HepG2 (cell line): ENCODE data around the gene SRSF3. TPM values are rescaled to one million over a fixed set of nuclear protein-coding genes. Genes with fewer than 3 reads are reported as not detected.

Source experiments
- HOXA7 ChIP-seq: sonication (generic); formaldehyde crosslinking; IDR thresholded peaks from 2 replicates; pipeline ENCODE4 v1.8.1; 2022; ENCODE audit warnings: mild to moderate bottlenecking, missing genetic modification reagents, moderate library complexity
- KDM6A ChIP-seq: IDR thresholded peaks from 2 replicates; pipeline ENCODE4 v1.6.1; 2016; ENCODE audit warnings: low read depth
- KIAA2018 ChIP-seq: sonication (generic); formaldehyde crosslinking; IDR thresholded peaks from 2 replicates; pipeline ENCODE4 v1.5.0; 2020; ENCODE audit warnings: mild to moderate bottlenecking, missing genetic modification reagents, borderline replicate concordance
- TRIM24 ChIP-seq: sonication (generic); formaldehyde crosslinking; IDR thresholded peaks from 2 replicates; pipeline ENCODE4 v1.8.0; 2022; ENCODE audit warnings: mild to moderate bottlenecking, missing genetic modification reagents
- ZNF441 ChIP-seq: sonication (generic); formaldehyde crosslinking; IDR thresholded peaks from 2 replicates; pipeline ENCODE4 v1.7.0; 2021; ENCODE audit warnings: missing genetic modification reagents, borderline replicate concordance
- polyA plus RNA-seq, 8 experiments: library from polyadenylated mRNA; depleted of rRNA in 3 of 8; stranded (reverse) in 7 of 8; unstranded in 1 of 8; fragments of >200 nt; fragmentation: Illumina TruSeq in 4 of 8; extraction: Trizol in 4 of 8; gene quantifications; 2 replicates each; pipeline versions ENCODE4 v1.2.1 to v1.2.3, GENCODE V29; 2011 to 2016; ENCODE audit warnings: low read depth in 4 of 8, missing spikeins in 1 of 8, mixed read lengths in 1 of 8; ENCODE audit not compliant: insufficient read depth in 1 of 8
- total RNA-seq, 5 experiments: library from RNA; depleted of rRNA; stranded (reverse); fragments of >200 nt; fragmentation: Illumina TruSeq; extraction: Trizol; gene quantifications; 2 replicates each; pipeline ENCODE4 v1.2.3, GENCODE V29; 2016; ENCODE audit warnings: low read depth in 1 of 5
- TF ChIP-seq, protein P1 (sequence below): sonication (generic); formaldehyde crosslinking; IDR thresholded peaks from 2 replicates; pipeline ENCODE4 v1.4.0; 2020; ENCODE audit warnings: missing genetic modification reagents, borderline replicate concordance

Gene SRSF3
- total and polyA plus RNA-seq, 2 of the 13 experiments (the other 11 are each of a cell fraction or from before 2014, with no cell fraction given): 206 to 684 TPM

DNA sequence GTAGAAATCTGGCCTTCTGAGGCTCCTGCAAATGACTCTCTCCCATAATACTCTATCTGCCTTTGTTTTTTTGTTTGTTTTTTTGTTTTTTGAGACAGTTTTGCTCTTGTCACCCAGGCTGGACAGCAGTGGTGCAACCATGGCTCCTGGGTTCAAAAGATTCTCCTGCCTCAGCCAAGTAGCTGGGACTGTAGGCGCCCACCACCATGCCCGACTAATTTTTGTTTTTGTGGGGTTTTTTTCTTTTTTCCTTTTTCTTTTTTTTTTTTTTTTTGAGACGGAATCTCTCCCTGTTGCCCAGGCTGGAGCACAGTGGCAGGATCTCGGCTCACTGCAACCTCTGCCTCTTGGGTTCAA is 30.3 kb upstream of the SRSF3 start (continued):
- TF ChIP-seq KIAA2018 (CRISPR knock-in tag) (no peak), HOXA7 (no peak), KDM6A (CRISPR knock-in tag) (no peak), TRIM24 (CRISPR knock-in tag) (no peak), ZNF441 (CRISPR knock-in tag) (no peak)
- TF ChIP-seq, protein P1, sequence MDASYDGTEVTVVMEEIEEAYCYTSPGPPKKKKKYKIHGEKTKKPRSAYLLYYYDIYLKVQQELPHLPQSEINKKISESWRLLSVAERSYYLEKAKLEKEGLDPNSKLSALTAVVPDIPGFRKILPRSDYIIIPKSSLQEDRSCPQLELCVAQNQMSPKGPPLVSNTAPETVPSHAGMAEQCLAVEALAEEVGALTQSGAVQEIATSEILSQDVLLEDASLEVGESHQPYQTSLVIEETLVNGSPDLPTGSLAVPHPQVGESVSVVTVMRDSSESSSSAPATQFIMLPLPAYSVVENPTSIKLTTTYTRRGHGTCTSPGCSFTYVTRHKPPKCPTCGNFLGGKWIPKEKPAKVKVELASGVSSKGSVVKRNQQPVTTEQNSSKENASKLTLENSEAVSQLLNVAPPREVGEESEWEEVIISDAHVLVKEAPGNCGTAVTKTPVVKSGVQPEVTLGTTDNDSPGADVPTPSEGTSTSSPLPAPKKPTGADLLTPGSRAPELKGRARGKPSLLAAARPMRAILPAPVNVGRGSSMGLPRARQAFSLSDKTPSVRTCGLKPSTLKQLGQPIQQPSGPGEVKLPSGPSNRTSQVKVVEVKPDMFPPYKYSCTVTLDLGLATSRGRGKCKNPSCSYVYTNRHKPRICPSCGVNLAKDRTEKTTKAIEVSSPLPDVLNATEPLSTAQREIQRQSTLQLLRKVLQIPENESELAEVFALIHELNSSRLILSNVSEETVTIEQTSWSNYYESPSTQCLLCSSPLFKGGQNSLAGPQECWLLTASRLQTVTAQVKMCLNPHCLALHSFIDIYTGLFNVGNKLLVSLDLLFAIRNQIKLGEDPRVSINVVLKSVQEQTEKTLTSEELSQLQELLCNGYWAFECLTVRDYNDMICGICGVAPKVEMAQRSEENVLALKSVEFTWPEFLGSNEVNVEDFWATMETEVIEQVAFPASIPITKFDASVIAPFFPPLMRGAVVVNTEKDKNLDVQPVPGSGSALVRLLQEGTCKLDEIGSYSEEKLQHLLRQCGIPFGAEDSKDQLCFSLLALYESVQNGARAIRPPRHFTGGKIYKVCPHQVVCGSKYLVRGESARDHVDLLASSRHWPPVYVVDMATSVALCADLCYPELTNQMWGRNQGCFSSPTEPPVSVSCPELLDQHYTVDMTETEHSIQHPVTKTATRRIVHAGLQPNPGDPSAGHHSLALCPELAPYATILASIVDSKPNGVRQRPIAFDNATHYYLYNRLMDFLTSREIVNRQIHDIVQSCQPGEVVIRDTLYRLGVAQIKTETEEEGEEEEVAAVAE (CRISPR knock-in tag): no peak
